ENCODE measurements around the gene IL12RB2. TPM values are rescaled to one million over a fixed set of nuclear protein-coding genes. Genes with fewer than 3 reads are reported as not detected.

Gene IL12RB2
- total RNA-seq, 4 donors from 2014 or later = 0.64 to 1.1 TPM; not detected in 2

DNA sequence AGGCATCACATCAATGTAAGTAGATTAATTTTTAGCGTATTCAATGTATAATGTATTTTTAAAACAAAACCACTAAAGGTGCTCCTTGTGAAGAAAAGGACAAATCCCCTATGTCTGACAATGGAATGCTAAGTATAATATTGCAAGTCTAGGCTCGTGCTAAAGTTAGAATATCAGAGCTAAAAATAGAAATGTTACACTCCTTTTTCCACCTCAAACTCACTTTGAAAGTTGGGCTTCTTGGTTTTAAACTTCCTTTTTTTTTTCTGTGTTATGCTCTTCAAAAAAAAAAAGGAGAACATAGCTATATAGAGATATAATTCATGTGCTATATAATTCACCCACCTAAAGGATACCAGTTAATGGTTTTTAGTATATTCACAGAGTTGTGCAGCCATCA is 126.2 kb downstream of the IL12RB2 start:
- no peaks in the 10 kb centered on the region for H3K4me1 ChIP-seq
- H3K36me3 ChIP-seq = no peaks in the 10 kb centered on the region
- H3K9me3 ChIP-seq = no peaks in the 10 kb centered on the region
- no peak for TF ChIP-seq POLR2A (IDR thresholded peaks at IDR 0.05)
- TF ChIP-seq, protein P1, sequence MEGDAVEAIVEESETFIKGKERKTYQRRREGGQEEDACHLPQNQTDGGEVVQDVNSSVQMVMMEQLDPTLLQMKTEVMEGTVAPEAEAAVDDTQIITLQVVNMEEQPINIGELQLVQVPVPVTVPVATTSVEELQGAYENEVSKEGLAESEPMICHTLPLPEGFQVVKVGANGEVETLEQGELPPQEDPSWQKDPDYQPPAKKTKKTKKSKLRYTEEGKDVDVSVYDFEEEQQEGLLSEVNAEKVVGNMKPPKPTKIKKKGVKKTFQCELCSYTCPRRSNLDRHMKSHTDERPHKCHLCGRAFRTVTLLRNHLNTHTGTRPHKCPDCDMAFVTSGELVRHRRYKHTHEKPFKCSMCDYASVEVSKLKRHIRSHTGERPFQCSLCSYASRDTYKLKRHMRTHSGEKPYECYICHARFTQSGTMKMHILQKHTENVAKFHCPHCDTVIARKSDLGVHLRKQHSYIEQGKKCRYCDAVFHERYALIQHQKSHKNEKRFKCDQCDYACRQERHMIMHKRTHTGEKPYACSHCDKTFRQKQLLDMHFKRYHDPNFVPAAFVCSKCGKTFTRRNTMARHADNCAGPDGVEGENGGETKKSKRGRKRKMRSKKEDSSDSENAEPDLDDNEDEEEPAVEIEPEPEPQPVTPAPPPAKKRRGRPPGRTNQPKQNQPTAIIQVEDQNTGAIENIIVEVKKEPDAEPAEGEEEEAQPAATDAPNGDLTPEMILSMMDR (IDR thresholded peaks at IDR 0.05) = no peak
- H3K27ac ChIP-seq = no peak overlapping the region
- intact Hi-C loops (cut with DNase I; ENCODE audit: low total_unique reads) = no loop called here
- no peak overlapping the region for H3K4me3 ChIP-seq
- no peak for DNase-seq
- H3K27me3 ChIP-seq = no peaks in the 10 kb centered on the region

- H3K27ac ChIP-seq = no peak overlapping the region
Observed at GRCh38 chr1:67434491-67434890, 126.8 kb downstream of the IL12RB2 start.

GRCh38 chr1:67436511-67437055 is 128.9 kb downstream of the IL12RB2 start:
- no peaks in the 10 kb centered on the region for H3K4me1 ChIP-seq
- no peaks in the 10 kb centered on the region for H3K36me3 ChIP-seq
- intact Hi-C loops (cut with DNase I; ENCODE audit: low total_unique reads) = no loop called here
- DNase-seq = no peak
- TF ChIP-seq POLR2A (IDR thresholded peaks at IDR 0.05) = no peak
- TF ChIP-seq, protein P1 (IDR thresholded peaks at IDR 0.05) = no peak
- H3K27me3 ChIP-seq = no peaks in the 10 kb centered on the region
- no peak overlapping the region for H3K4me3 ChIP-seq
- H3K9me3 ChIP-seq = no peaks in the 10 kb centered on the region
- no peak overlapping the region for H3K27ac ChIP-seq

More at GRCh38 chr1:67434491-67434890, 126.8 kb downstream of the IL12RB2 start:
- Histone ChIP-seq H3K27me3 (no peaks in the 10 kb centered on the region), H3K4me1 (no peaks in the 10 kb centered on the region), H3K4me3 (no peak overlapping the region), H3K9me3 (no peaks in the 10 kb centered on the region), H3K36me3 (no peaks in the 10 kb centered on the region)
- DNase-seq = no peak
- intact Hi-C loops (cut with DNase I; ENCODE audit: low total_unique reads) = no loop called here
- TF ChIP-seq POLR2A (IDR thresholded peaks at IDR 0.05) = no peak
- TF ChIP-seq, protein P1 (IDR thresholded peaks at IDR 0.05) = no peak

- Histone ChIP-seq H3K4me1 (no peaks in the 10 kb centered on the region), H3K4me3 (no peak overlapping the region), H3K36me3 (no peaks in the 10 kb centered on the region), H3K27ac (no peak overlapping the region), H3K27me3 (no peaks in the 10 kb centered on the region), H3K9me3 (no peaks in the 10 kb centered on the region)
- intact Hi-C loops (cut with DNase I; ENCODE audit: low total_unique reads) = no loop called here
- DNase-seq = no peak
- TF ChIP-seq POLR2A (IDR thresholded peaks at IDR 0.05) = no peak
- TF ChIP-seq, protein P1 (IDR thresholded peaks at IDR 0.05) = no peak
Observed at GRCh38 chr1:67437961-67438360, 130.3 kb downstream of the IL12RB2 start.

DNA sequence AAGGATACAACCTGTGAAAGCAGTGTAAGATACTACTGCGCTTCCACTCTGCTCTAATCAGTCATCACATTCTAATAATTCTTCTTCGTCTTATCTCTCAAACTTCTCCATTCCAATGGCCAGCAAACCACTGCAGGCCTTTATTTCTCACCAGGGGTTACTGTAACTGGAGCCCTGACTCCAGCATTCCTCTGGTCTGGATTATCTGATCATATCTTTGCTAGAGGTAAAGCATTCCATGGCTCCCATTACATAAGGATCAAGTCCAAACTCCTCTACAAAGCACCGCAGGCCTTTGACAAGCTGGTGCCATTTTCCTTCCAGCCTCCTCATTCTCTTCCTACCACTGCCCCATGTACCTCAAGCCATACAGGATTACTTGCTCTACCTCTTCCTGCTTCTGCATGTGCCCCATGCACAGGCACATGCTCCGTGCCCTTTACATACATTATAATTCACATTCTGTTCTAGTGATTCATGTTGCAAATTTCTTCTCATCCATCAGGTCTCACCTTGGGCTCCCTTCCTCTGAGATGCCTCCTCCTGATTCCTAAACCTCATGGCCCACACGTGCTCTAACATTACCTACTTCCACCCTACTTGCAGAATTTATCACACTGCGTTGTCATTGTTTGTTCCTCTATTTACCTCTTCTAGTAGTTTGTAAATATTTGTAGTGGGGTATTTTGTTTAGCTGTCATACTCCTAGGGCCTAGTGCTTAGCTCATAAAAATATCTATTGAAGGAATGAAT is 131.8 kb downstream of the IL12RB2 start:
- TF ChIP-seq POLR2A (IDR thresholded peaks at IDR 0.05) = no peak

More for the DNA sequence above, 131.8 kb downstream of the IL12RB2 start:
- H3K27ac ChIP-seq = no peak overlapping the region
- H3K36me3 ChIP-seq = no peaks in the 10 kb centered on the region
- no peaks in the 10 kb centered on the region for H3K9me3 ChIP-seq
- no peaks in the 10 kb centered on the region for H3K27me3 ChIP-seq
- H3K4me3 ChIP-seq = no peak overlapping the region
- H3K4me1 ChIP-seq = no peaks in the 10 kb centered on the region
- intact Hi-C loops (cut with DNase I; ENCODE audit: low total_unique reads) = no loop called here
- DNase-seq = no peak

All from uterus (tissue), 4 donors.